RWPE1 (cell line): ENCODE data around the gene PTTG2.

Source experiments
- CTCF ChIA-PET: fragments of 350-600 bp; sonication (Branson Sonifier 250); formaldehyde crosslinking; extraction: SDS; loops from one replicate; lab custom pipeline; 2021; lab: Yijun Ruan, JAX
- POLR2A ChIA-PET: fragments of 400-600 bp; formaldehyde crosslinking; extraction: SDS; loops from one replicate; lab custom pipeline; 2020; ENCODE audit warnings: antibody characterized with exemption; ENCODE audit not compliant: low non-redundant PET; lab: Yijun Ruan, JAX
- DNase-seq: peaks from one replicate; pipeline ENCODE4 v3.0.0; 2012; ENCODE audit warnings: low spot score
- H3K27ac ChIP-seq: fragments of 450-650 bp; 2 replicates; pipeline ENCODE4 v1.5.1; 2017
- CTCF ChIP-seq: fragments of 450-650 bp; conservative IDR thresholded peaks from 2 replicates; pipeline ENCODE4 v1.5.1; 2017; ENCODE audit warnings: low read depth, mild to moderate bottlenecking

Gene PTTG2

DNA sequence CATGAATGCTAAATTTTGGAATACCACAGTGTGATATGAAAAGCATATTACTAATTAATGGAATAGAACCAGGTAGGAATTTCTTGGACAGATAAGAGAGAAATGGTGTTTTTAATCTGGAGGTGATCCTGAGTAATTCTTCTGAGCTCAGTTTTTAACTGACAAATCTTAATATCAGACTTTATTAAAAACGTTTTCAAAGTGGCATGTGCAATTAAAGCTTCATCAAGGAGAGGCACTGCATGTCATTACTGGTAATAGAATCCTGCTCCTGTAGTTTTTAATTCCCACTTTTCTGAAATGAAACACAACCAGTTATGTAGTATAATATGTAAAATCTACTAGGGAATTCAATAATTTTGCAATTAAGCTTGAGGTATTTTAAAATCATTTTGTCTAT, 7.0 kb upstream of the PTTG2 start:
- no peak overlapping the region for H3K27ac ChIP-seq
- POLR2A ChIA-PET = no interaction called here
- no peak for DNase-seq
- no peak for TF ChIP-seq CTCF
- CTCF ChIA-PET = no interaction called here

DNA sequence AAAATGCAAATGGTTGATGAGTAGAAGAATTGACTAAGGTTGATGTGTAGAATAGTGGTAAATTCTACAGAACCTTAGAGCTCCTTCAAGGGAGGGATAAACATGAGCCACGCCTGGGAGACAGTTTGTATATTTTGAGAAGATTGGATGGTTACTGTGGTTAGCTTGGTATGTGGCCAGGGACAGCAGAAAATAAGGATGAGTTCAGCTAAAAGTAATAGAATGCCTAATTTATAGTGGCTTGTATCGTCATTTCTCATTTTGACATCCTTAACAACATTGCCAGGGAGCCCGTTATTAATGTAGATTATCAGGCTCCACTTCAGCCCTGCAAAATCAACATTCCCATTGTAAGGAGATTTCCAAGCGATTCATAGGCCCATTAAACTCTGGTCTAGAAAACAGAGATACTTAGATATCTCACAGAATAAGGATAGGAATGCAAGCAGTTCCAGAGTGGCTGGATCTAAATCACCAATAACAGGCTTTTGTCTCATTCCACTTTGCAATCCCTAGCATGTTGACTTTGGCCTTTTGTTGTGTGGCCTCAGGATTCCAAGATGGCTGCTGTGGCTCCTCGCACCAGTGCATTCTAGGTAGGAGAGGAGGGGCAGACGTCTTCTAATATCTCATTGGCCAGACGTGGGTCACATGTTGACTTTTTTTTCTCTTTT, 6.4 kb upstream of the PTTG2 start:
- POLR2A ChIA-PET = no interaction called here
- TF ChIP-seq CTCF = no peak
- no peak overlapping the region for H3K27ac ChIP-seq
- CTCF ChIA-PET = no interaction called here
- no peak for DNase-seq

GRCh38 chr4:37956941-37957340, 3.3 kb upstream of the PTTG2 start:
- ChIA-PET POLR2A (no interaction called here), CTCF (interaction anchor here (0.7 kb wide), 1 partner anchor 390 kb away, joined by 4 read pairs; no protein-coding TSS in a partner anchor)
- no peak for DNase-seq
- TF ChIP-seq CTCF = no peak
- no peak overlapping the region for H3K27ac ChIP-seq

DNA sequence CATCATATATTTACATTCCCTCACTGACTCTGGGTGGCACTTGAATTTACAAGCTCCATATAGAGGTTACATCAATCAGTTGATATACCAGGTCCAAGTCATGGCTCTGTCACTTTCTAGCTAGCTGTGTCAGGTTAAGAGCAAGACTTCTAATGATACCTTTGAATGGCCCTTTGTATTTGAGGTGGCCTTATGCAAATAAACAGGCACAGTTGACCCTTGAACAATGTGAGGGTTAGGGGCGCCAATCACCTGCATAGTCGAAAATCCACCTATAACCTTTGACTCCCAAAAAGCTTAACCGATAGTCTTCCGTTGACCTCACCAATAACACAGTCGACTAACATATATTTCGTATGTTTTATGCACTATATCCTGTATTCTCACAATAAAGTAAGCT, 1.3 kb upstream of the PTTG2 start:
- CTCF ChIA-PET = no interaction called here
- no peak for TF ChIP-seq CTCF
- POLR2A ChIA-PET = no interaction called here
- DNase-seq = no peak
- H3K27ac ChIP-seq = no peak overlapping the region

- ChIA-PET CTCF (no interaction called here), POLR2A (no interaction called here)
- no peak overlapping the region for H3K27ac ChIP-seq
- TF ChIP-seq CTCF = no peak
- no peak for DNase-seq
Observed at GRCh38 chr4:37960679-37961450, 667 bp downstream of the PTTG2 start.

DNA sequence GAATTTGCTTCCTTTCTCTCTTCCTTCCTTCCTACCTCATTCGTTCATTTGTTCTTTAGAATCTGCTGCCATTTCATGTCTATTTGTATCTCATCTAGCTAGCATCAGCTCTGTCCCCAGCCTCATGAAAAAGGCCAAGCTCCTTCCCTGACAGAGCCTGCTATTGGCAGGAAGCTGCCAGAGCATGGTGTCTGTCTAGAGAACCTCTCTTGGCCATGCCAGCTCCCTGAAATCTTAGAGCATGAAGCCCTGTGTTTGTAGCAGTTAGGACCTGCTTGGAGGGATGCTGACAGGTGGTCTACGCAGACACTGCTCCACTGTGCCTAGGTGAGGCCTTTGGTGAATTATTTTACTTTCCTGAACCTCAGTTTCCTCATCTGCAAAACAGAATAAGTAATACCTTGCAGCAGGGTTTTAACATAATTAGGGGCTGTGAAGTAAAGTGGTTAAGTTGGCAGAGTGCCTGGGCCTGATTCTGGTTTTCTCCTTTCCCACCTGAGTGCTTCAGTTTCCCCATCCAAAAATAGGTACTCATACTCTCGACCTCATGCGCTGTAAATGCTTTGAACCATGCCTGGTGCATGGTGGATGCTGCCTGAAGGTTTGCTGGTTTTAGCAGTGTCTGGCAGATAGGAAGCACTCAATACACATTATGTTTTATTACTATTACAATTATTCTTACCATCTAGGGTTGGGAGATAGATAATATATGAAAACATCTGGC, 4.7 kb downstream of the PTTG2 start:
- no peak for TF ChIP-seq CTCF
- CTCF ChIA-PET = no interaction called here
- no peak overlapping the region for H3K27ac ChIP-seq
- DNase-seq = no peak
- POLR2A ChIA-PET = no interaction called here
